Neural progenitor cell (in vitro differentiated cells): ENCODE measurements around the gene CHRNA4. TPM values are rescaled to one million over a fixed set of nuclear protein-coding genes. Genes with fewer than 3 reads are reported as not detected.

Source experiments
- DNase-seq: peaks from one replicate; pipeline ENCODE4 v3.0.0-alpha.2; 2016; ENCODE audit warnings: low spot score
- H2AFZ ChIP-seq: fragments of 200-600 bp; sonication (generic); replicated peaks from 2 replicates; pipeline ENCODE4 v1.6.1; 2016; ENCODE audit warnings: antibody characterized with exemption
- H3F3A ChIP-seq: fragments of 200-600 bp; sonication (generic); 2 replicates; pipeline ENCODE4 v1.6.1; 2016; ENCODE audit warnings: antibody characterized with exemption, low read depth
- H3K27ac ChIP-seq: fragments of 200-600 bp; sonication (generic); 2 replicates; pipeline ENCODE4 v1.5.1; 2016; ENCODE audit warnings: mild to moderate bottlenecking
- H3K27me3 ChIP-seq: fragments of 200-600 bp; sonication (generic); 2 replicates; pipeline ENCODE4 v1.6.1; 2016; ENCODE audit warnings: mild to moderate bottlenecking, moderate library complexity
- H3K36me3 ChIP-seq: fragments of 200-600 bp; sonication (generic); 2 replicates; pipeline ENCODE4 v1.5.1; 2016
- H3K4me1 ChIP-seq: fragments of 200-600 bp; sonication (generic); 2 replicates; pipeline ENCODE4 v1.6.1; 2016; ENCODE audit warnings: mixed run types
- H3K4me2 ChIP-seq: fragments of 200-600 bp; sonication (generic); 2 replicates; pipeline ENCODE4 v1.6.1; 2016
- H3K4me3 ChIP-seq: fragments of 200-600 bp; sonication (generic); 2 replicates; pipeline ENCODE4 v1.5.1; 2016
- H3K79me2 ChIP-seq: fragments of 200-600 bp; sonication (generic); 2 replicates; pipeline ENCODE4 v1.6.1; 2016; ENCODE audit warnings: low read depth
- H3K9ac ChIP-seq: fragments of 200-600 bp; sonication (generic); 2 replicates; pipeline ENCODE4 v1.6.1; 2016
- H3K9me3 ChIP-seq: fragments of 200-600 bp; sonication (generic); 2 replicates; pipeline ENCODE4 v1.5.1; 2016; ENCODE audit warnings: low read depth
- H4K20me1 ChIP-seq: fragments of 200-600 bp; sonication (generic); 2 replicates; pipeline ENCODE4 v1.6.1; 2016; ENCODE audit warnings: low read depth
- H3K27ac Mint-ChIP-seq: 3 replicates; pipeline ENCODE4 v1.8.0; 2021; ENCODE audit warnings: mixed read lengths
- H3K27me3 Mint-ChIP-seq: 2 replicates; pipeline ENCODE4 v1.8.0; 2022; ENCODE audit warnings: low read depth, mild to moderate bottlenecking, inconsistent platforms, moderate library complexity, mixed read lengths; ENCODE audit not compliant: insufficient read depth
- H3K36me3 Mint-ChIP-seq: 3 replicates; pipeline ENCODE4 v1.8.0; 2021; ENCODE audit warnings: mixed read lengths
- H3K4me1 Mint-ChIP-seq: 3 replicates; pipeline ENCODE4 v1.8.0; 2021; ENCODE audit warnings: mixed read lengths
- H3K4me3 Mint-ChIP-seq: 3 replicates; pipeline ENCODE4 v1.8.0; 2021; ENCODE audit warnings: mild to moderate bottlenecking, moderate library complexity, mixed read lengths
- H3K9me3 Mint-ChIP-seq: 3 replicates; pipeline ENCODE4 v1.8.0; 2020; ENCODE audit warnings: mixed read lengths
- CTCF ChIP-seq: fragments of 200-600 bp; sonication (generic); IDR thresholded peaks from 2 replicates; pipeline ENCODE4 v1.5.1; 2017; ENCODE audit warnings: antibody characterized with exemption, mild to moderate bottlenecking
- EZH2 ChIP-seq: fragments of 200-600 bp; sonication (generic); IDR thresholded peaks from 2 replicates; pipeline ENCODE4 v1.6.1; 2017; ENCODE audit warnings: antibody characterized with exemption, mild to moderate bottlenecking, moderate library complexity
- EZH2phosphoT487 ChIP-seq: fragments of 200-600 bp; sonication (generic); IDR thresholded peaks from 2 replicates; pipeline ENCODE4 v1.6.1; 2017; ENCODE audit warnings: antibody characterized with exemption
- total RNA-seq: library from RNA; depleted of rRNA; stranded (reverse); fragments of >200 nt; gene quantifications from 2 replicates; pipeline ENCODE4 v1.2.3, GENCODE V29; 2015; ENCODE audit warnings: low replicate concordance

The CHRNA4 gene
- total RNA-seq, 1 donor from 2014 or later, result not detected

GRCh38 chr20:63366390-63367365, 5.5 kb upstream of the CHRNA4 start:
- Histone ChIP-seq H3K27me3 (peaks cover 18% of the 10 kb centered on the region), H3F3A (peaks cover 24% of the 10 kb centered on the region), H2AFZ (no peak overlapping the region), H3K36me3 (no peaks in the 10 kb centered on the region), H4K20me1 (peaks cover 20% of the 10 kb centered on the region), H3K9ac (no peak overlapping the region), H3K79me2 (no peaks in the 10 kb centered on the region), H3K4me3 (no peak overlapping the region), H3K9me3 (no peaks in the 10 kb centered on the region), H3K4me2 (peak overlapping the region; percentile 31), H3K27ac (no peak overlapping the region), H3K4me1 (peaks cover 39% of the 10 kb centered on the region)
- no peaks in the 10 kb centered on the region for H3K9me3 Mint-ChIP-seq
- peak; percentile 44 for DNase-seq
- peaks cover 2% of the 10 kb centered on the region for H3K36me3 Mint-ChIP-seq
- H3K4me1 Mint-ChIP-seq, result peaks cover 53% of the 10 kb centered on the region
- TF ChIP-seq EZH2phosphoT487 (no peak), CTCF (no peak), EZH2 (no peak)
- H3K4me3 Mint-ChIP-seq, result no peak overlapping the region
- H3K27me3 Mint-ChIP-seq, result peaks cover 19% of the 10 kb centered on the region
- H3K27ac Mint-ChIP-seq, result peak overlapping the region; percentile 39

GRCh38 chr20:63365601-63366389, 4.6 kb upstream of the CHRNA4 start:
- Histone ChIP-seq H3K36me3 (no peaks in the 10 kb centered on the region), H3K79me2 (no peaks in the 10 kb centered on the region), H2AFZ (no peak overlapping the region), H3K27ac (no peak overlapping the region), H3K4me2 (no peak overlapping the region), H3K27me3 (peaks cover 27% of the 10 kb centered on the region), H3K4me3 (no peak overlapping the region), H3K4me1 (peaks cover 44% of the 10 kb centered on the region), H4K20me1 (peaks cover 23% of the 10 kb centered on the region), H3F3A (peaks cover 24% of the 10 kb centered on the region), H3K9ac (no peak overlapping the region), H3K9me3 (no peaks in the 10 kb centered on the region)
- no peaks in the 10 kb centered on the region for H3K9me3 Mint-ChIP-seq
- DNase-seq, result no peak
- H3K27ac Mint-ChIP-seq, result no peak overlapping the region
- H3K4me1 Mint-ChIP-seq, result peaks cover 48% of the 10 kb centered on the region
- H3K4me3 Mint-ChIP-seq, result no peak overlapping the region
- peaks cover 17% of the 10 kb centered on the region for H3K27me3 Mint-ChIP-seq
- peaks cover 2% of the 10 kb centered on the region for H3K36me3 Mint-ChIP-seq
- no peak for TF ChIP-seq EZH2
- no peak for TF ChIP-seq CTCF
- TF ChIP-seq EZH2phosphoT487, result no peak

- Histone ChIP-seq H3K9ac (no peak overlapping the region), H3K79me2 (no peaks in the 10 kb centered on the region), H2AFZ (no peak overlapping the region), H3K4me1 (peaks cover 48% of the 10 kb centered on the region), H3F3A (peaks cover 27% of the 10 kb centered on the region), H3K9me3 (no peaks in the 10 kb centered on the region), H3K4me3 (no peak overlapping the region), H3K4me2 (no peak overlapping the region), H3K27ac (no peak overlapping the region), H3K36me3 (no peaks in the 10 kb centered on the region), H4K20me1 (peaks cover 31% of the 10 kb centered on the region), H3K27me3 (peaks cover 35% of the 10 kb centered on the region)
- Mint-ChIP-seq H3K4me1 (peaks cover 47% of the 10 kb centered on the region), H3K9me3 (no peaks in the 10 kb centered on the region), H3K36me3 (peaks cover 2% of the 10 kb centered on the region), H3K4me3 (no peak overlapping the region), H3K27ac (peak overlapping the region; percentile 72), H3K27me3 (peaks cover 20% of the 10 kb centered on the region)
- no peak for DNase-seq
- TF ChIP-seq EZH2phosphoT487 (no peak), CTCF (no peak), EZH2 (no peak)
Measured at GRCh38 chr20:63364801-63365585, 3.8 kb upstream of the CHRNA4 start.
